H9 (cell line): ENCODE data around the gene NUP210. TPM values are rescaled to one million over a fixed set of nuclear protein-coding genes. Genes with fewer than 3 reads are reported as not detected.

Experiments
- DNase-seq: peaks from one replicate; pipeline ENCODE4 v3.0.0-alpha.2; 2017
- H2AFZ ChIP-seq: one replicate; pipeline ENCODE4 v1.6.1; 2013; ENCODE audit warnings: mild to moderate bottlenecking, low read length, control low read depth, moderate library complexity
- H2AK5ac ChIP-seq: 2 replicates; pipeline ENCODE4 v1.6.1; 2013; ENCODE audit warnings: low read length, control low read depth, mixed read lengths; ENCODE audit not compliant: insufficient read length
- H2BK120ac ChIP-seq: one replicate; pipeline ENCODE4 v1.6.1; 2013; ENCODE audit warnings: low read depth, mild to moderate bottlenecking, low read length, control low read depth, inconsistent platforms; ENCODE audit not compliant: poor library complexity, severe bottlenecking
- H2BK12ac ChIP-seq: 2 replicates; pipeline ENCODE4 v1.6.1; 2013; ENCODE audit warnings: low read length, control low read depth, mixed read lengths, low read depth; ENCODE audit not compliant: insufficient read length
- H2BK15ac ChIP-seq: 2 replicates; pipeline ENCODE4 v1.6.1; 2013; ENCODE audit warnings: low read depth, low read length, control low read depth
- H2BK20ac ChIP-seq: one replicate; pipeline ENCODE4 v1.6.1; 2013; ENCODE audit warnings: low read depth, mild to moderate bottlenecking, low read length, control low read depth, inconsistent platforms; ENCODE audit not compliant: poor library complexity, severe bottlenecking
- H2BK5ac ChIP-seq: 2 replicates; pipeline ENCODE4 v1.6.1; 2013; ENCODE audit warnings: low read length, control low read depth, mixed read lengths; ENCODE audit not compliant: insufficient read length
- H3K14ac ChIP-seq: 2 replicates; pipeline ENCODE4 v1.6.1; 2013; ENCODE audit warnings: low read length, control low read depth; ENCODE audit not compliant: insufficient read depth
- H3K18ac ChIP-seq: 2 replicates; pipeline ENCODE4 v1.6.1; 2013; ENCODE audit warnings: low read depth, mild to moderate bottlenecking, mixed read lengths, low read length, control low read depth; ENCODE audit not compliant: insufficient read length
- H3K23ac ChIP-seq: 2 replicates; pipeline ENCODE4 v1.6.1; 2013; ENCODE audit warnings: low read length, control low read depth, mixed read lengths, low read depth; ENCODE audit not compliant: insufficient read length
- H3K23me2 ChIP-seq: 2 replicates; pipeline ENCODE4 v1.6.1; 2013; ENCODE audit warnings: low read depth, mild to moderate bottlenecking, mixed read lengths, low read length, control low read depth; ENCODE audit not compliant: insufficient read length, poor library complexity, severe bottlenecking
- H3K27ac ChIP-seq: 2 replicates; pipeline ENCODE4 v1.5.1; 2013; ENCODE audit warnings: low read length, control low read depth, mixed read lengths, low read depth; ENCODE audit not compliant: insufficient read length
- H3K27me3 ChIP-seq: 2 replicates; pipeline ENCODE4 v1.6.1; 2013; ENCODE audit warnings: low read length, control low read depth, inconsistent platforms; ENCODE audit not compliant: insufficient read depth
- H3K4ac ChIP-seq: 2 replicates; pipeline ENCODE4 v1.6.1; 2013; ENCODE audit warnings: low read depth, mild to moderate bottlenecking, control low read depth, inconsistent platforms, low read length, moderate library complexity
- H3K4me1 ChIP-seq: 2 replicates; pipeline ENCODE4 v1.6.1; 2013; ENCODE audit warnings: low read length, control low read depth, inconsistent platforms; ENCODE audit not compliant: insufficient read depth
- H3K4me2 ChIP-seq: 2 replicates; pipeline ENCODE4 v1.6.1; 2013; ENCODE audit warnings: low read length, control low read depth, mixed read lengths; ENCODE audit not compliant: insufficient read length, insufficient read depth
- H3K56ac ChIP-seq: 2 replicates; pipeline ENCODE4 v1.6.1; 2013; ENCODE audit warnings: low read depth, mild to moderate bottlenecking, mixed read lengths, low read length, control low read depth; ENCODE audit not compliant: insufficient read length
- H3K79me1 ChIP-seq: 2 replicates; pipeline ENCODE4 v1.6.1; 2013; ENCODE audit warnings: low read depth, mild to moderate bottlenecking, moderate library complexity, low read length, control low read depth, inconsistent platforms; ENCODE audit not compliant: insufficient read depth, poor library complexity, severe bottlenecking
- H3K79me2 ChIP-seq: 2 replicates; pipeline ENCODE4 v1.6.1; 2013; ENCODE audit warnings: low read length, control low read depth, inconsistent platforms; ENCODE audit not compliant: insufficient read depth
- H3K9ac ChIP-seq: 2 replicates; pipeline ENCODE4 v1.6.1; 2013; ENCODE audit warnings: low read length, control low read depth, mixed read lengths; ENCODE audit not compliant: insufficient read length; ENCODE audit errors: extremely low read depth
- H3K9me3 ChIP-seq: one replicate; pipeline ENCODE4 v1.6.1; 2013; ENCODE audit warnings: low read depth, low read length, inconsistent platforms; ENCODE audit not compliant: control insufficient read depth
- H3T11ph ChIP-seq: one replicate; pipeline ENCODE4 v1.6.1; 2013; ENCODE audit warnings: mild to moderate bottlenecking, low read length, control low read depth, inconsistent platforms
- H4K20me1 ChIP-seq: one replicate; pipeline ENCODE4 v1.6.1; 2013; ENCODE audit not compliant: control insufficient read depth, insufficient read length, insufficient read depth
- H4K5ac ChIP-seq: 2 replicates; pipeline ENCODE4 v1.6.1; 2013; ENCODE audit warnings: low read depth, mild to moderate bottlenecking, mixed read lengths, low read length, control low read depth; ENCODE audit not compliant: insufficient read length
- H4K8ac ChIP-seq: replicated peaks from 2 replicates; pipeline ENCODE4 v1.6.1; 2013; ENCODE audit warnings: low read length, control low read depth, mixed read lengths, low read depth; ENCODE audit not compliant: insufficient read length
- H4K91ac ChIP-seq: 2 replicates; pipeline ENCODE4 v1.6.1; 2013; ENCODE audit warnings: low read depth, mild to moderate bottlenecking, moderate library complexity, mixed read lengths, low read length, control low read depth; ENCODE audit not compliant: insufficient read length
- H3K27ac Mint-ChIP-seq, 3 experiments: 2 replicates in 2 of 3; 3 replicates in 1 of 3; pipeline ENCODE4 v1.8.0; 2020 to 2021; ENCODE audit warnings: mixed read lengths in 3 of 3, mild to moderate bottlenecking in 1 of 3, moderate library complexity in 1 of 3
- H3K27me3 Mint-ChIP-seq: 2 replicates; pipeline ENCODE4 v1.8.0; 2021; ENCODE audit warnings: low read depth, mild to moderate bottlenecking, moderate library complexity, mixed read lengths
- H3K36me3 Mint-ChIP-seq, 3 experiments: 2 replicates in 2 of 3; 3 replicates in 1 of 3; pipeline ENCODE4 v1.8.0; 2020 to 2021; ENCODE audit warnings: low read depth in 3 of 3, mixed read lengths in 3 of 3; ENCODE audit not compliant: insufficient read depth in 1 of 3
- H3K4me1 Mint-ChIP-seq, 2 experiments: 2 replicates each; pipeline ENCODE4 v1.8.0; 2020; ENCODE audit warnings: mixed read lengths in 2 of 2
- H3K4me3 Mint-ChIP-seq, 2 experiments: 2 replicates in 1 of 2; 3 replicates in 1 of 2; pipeline ENCODE4 v1.8.0; 2020 to 2021; ENCODE audit warnings: mild to moderate bottlenecking in 2 of 2, mixed read lengths in 2 of 2, moderate library complexity in 1 of 2
- H3K9me3 Mint-ChIP-seq, 2 experiments: 2 replicates in 1 of 2; 3 replicates in 1 of 2; pipeline ENCODE4 v1.8.0; 2020; ENCODE audit warnings: mild to moderate bottlenecking in 2 of 2, mixed read lengths in 2 of 2, moderate library complexity in 1 of 2
- CTCF ChIP-seq: fragments of 200-600 bp; sonication (generic); conservative IDR thresholded peaks from 3 replicates; pipeline ENCODE4 v1.8.0; 2021; ENCODE audit warnings: antibody characterized with exemption, mild to moderate bottlenecking
- WGBS: extraction: QIAGEN DNeasy Blood & Tissue Kit; methylation state at CpG from one replicate; pipeline ENCODE4 v1.1.7; 2013; ENCODE audit warnings: missing lambda C conversion rate, low lambda C conversion rate, mixed read lengths; ENCODE audit not compliant: insufficient read length; ENCODE audit errors: extremely low coverage; 5-methylcytosine and 5-hydroxymethylcytosine counted together
- total RNA-seq: library from RNA; stranded (reverse); gene quantifications from 2 replicates; pipeline ENCODE4 v1.2.1, GENCODE V29; 2021

Gene NUP210
- total RNA-seq, 1 experiment from 2014 or later, result 48.8 TPM

- no peak overlapping the region for H4K8ac ChIP-seq
- no peak overlapping the region for H2BK15ac ChIP-seq
- no peaks in the 10 kb centered on the region for H3K9me3 ChIP-seq
- H3K23me2 ChIP-seq, result no peaks in the 10 kb centered on the region
- no peaks in the 10 kb centered on the region for H3K27me3 ChIP-seq
- H3K4me1 ChIP-seq, result peaks cover 6% of the 10 kb centered on the region; the same call in 1 of the 2 replicates
- Mint-ChIP-seq H3K27me3 (peaks cover 2% of the 10 kb centered on the region), H3K4me1 (peaks cover 0 to 6% of the 10 kb centered on the region in 2 experiments; a peak in 1 of 4 replicates), H3K36me3 (peaks cover 0 to 3% (median 2%) of the 10 kb centered on the region in 3 experiments; a peak in 3 of 7 replicates), H3K4me3 (no peak overlapping the region), H3K27ac (peak overlapping the region in 1 of 3 experiments; percentile 48; a peak in 1 of 7 replicates), H3K9me3 (peaks cover 4 to 6% of the 10 kb centered on the region in 2 experiments; a peak in 3 of 5 replicates)
- H3K27ac ChIP-seq, result no peak overlapping the region
- H3K56ac ChIP-seq, result no peak overlapping the region
- no peaks in the 10 kb centered on the region; the same call in 1 of the 2 replicates for H3K79me2 ChIP-seq
- no peak overlapping the region for H3K4me2 ChIP-seq
- no peak overlapping the region for H3K14ac ChIP-seq
- H2BK120ac ChIP-seq, result no peak overlapping the region
- no peak for DNase-seq
- no peak for TF ChIP-seq CTCF
- H3K4ac ChIP-seq, result no peak overlapping the region
- H3K79me1 ChIP-seq, result no peaks in the 10 kb centered on the region
- no peak overlapping the region for H3K9ac ChIP-seq
- no peak overlapping the region for H4K5ac ChIP-seq
- no peak overlapping the region for H2BK5ac ChIP-seq
- peaks cover 2% of the 10 kb centered on the region for H4K20me1 ChIP-seq
- H3T11ph ChIP-seq, result no peak overlapping the region
- no peak overlapping the region for H2AK5ac ChIP-seq
- no peak overlapping the region for H3K23ac ChIP-seq
- H2BK12ac ChIP-seq, result no peak overlapping the region
- WGBS, result no CpG with 5 or more reads among the region's 14 CpGs
- no peak overlapping the region for H2BK20ac ChIP-seq
- no peak overlapping the region for H4K91ac ChIP-seq
- no peak overlapping the region for H3K18ac ChIP-seq
- no peak overlapping the region for H2AFZ ChIP-seq
These were observed 153.3 kb downstream of the NUP210 start for GRCh38 chr3:13266651-13267362.

Other genes with a start within 250 kb of the NUP210 start
- 6.6 and 7.0 TPM in 2 replicates for gene HDAC11, start 60.0 kb upstream of the NUP210 start, total RNA-seq
- 9.8 and 11.8 TPM in 2 replicates for gene FBLN2, start 128.8 kb upstream of the NUP210 start, total RNA-seq